Neural crest cell (in vitro differentiated cells): ENCODE results near the gene CPA3. TPM values are rescaled to one million over a fixed set of nuclear protein-coding genes. Genes with fewer than 3 reads are reported as not detected.

Experiments
- DNase-seq: peaks from one replicate; pipeline ENCODE4 v3.0.0; 2021; ENCODE audit warnings: low read depth, mixed read lengths, low spot score
- H3K27ac Mint-ChIP-seq: one replicate; pipeline ENCODE4 v1.8.0; 2021; ENCODE audit warnings: mild to moderate bottlenecking, mixed read lengths; ENCODE audit not compliant: unreplicated experiment
- H3K27me3 Mint-ChIP-seq: 2 replicates; pipeline ENCODE4 v1.8.0; 2021; ENCODE audit warnings: low read depth, mild to moderate bottlenecking, mixed read lengths
- H3K36me3 Mint-ChIP-seq: 2 replicates; pipeline ENCODE4 v1.8.0; 2021; ENCODE audit warnings: low read depth, mild to moderate bottlenecking, mixed read lengths
- H3K4me1 Mint-ChIP-seq: 2 replicates; pipeline ENCODE4 v1.8.0; 2021; ENCODE audit warnings: mixed read lengths
- H3K4me3 Mint-ChIP-seq: one replicate; pipeline ENCODE4 v1.8.0; 2021; ENCODE audit warnings: mild to moderate bottlenecking, mixed read lengths
- H3K9me3 Mint-ChIP-seq: 2 replicates; pipeline ENCODE4 v1.8.0; 2021; ENCODE audit warnings: mixed read lengths
- CTCF ChIP-seq: fragments of 200-600 bp; sonication (generic); conservative IDR thresholded peaks from 2 replicates; pipeline ENCODE4 v1.5.0; 2021; ENCODE audit warnings: antibody characterized with exemption, mild to moderate bottlenecking
- total RNA-seq: library from RNA; stranded (reverse); gene quantifications from 2 replicates; pipeline ENCODE4 v1.2.1, GENCODE V29; 2021

Gene CPA3
- total RNA-seq, 1 donor from 2014 or later = not detected

GRCh38 chr3:148924562-148924961 is 59.5 kb downstream of the CPA3 start:
- no peak overlapping the region for H3K27ac Mint-ChIP-seq
- no peaks in the 10 kb centered on the region for H3K4me1 Mint-ChIP-seq
- peaks cover 2% of the 10 kb centered on the region for H3K9me3 Mint-ChIP-seq
- H3K27me3 Mint-ChIP-seq = no peaks in the 10 kb centered on the region
- no peak overlapping the region for H3K4me3 Mint-ChIP-seq
- TF ChIP-seq CTCF = no peak
- no peaks in the 10 kb centered on the region for H3K36me3 Mint-ChIP-seq
- no peak for DNase-seq

GRCh38 chr3:148925845-148926244 is 60.7 kb downstream of the CPA3 start:
- DNase-seq = no peak
- Mint-ChIP-seq H3K27ac (no peak overlapping the region), H3K4me3 (no peak overlapping the region), H3K36me3 (no peaks in the 10 kb centered on the region), H3K9me3 (no peaks in the 10 kb centered on the region), H3K4me1 (peaks cover 4% of the 10 kb centered on the region), H3K27me3 (no peaks in the 10 kb centered on the region)
- no peak for TF ChIP-seq CTCF

GRCh38 chr3:148930752-148931151 is 65.7 kb downstream of the CPA3 start:
- Mint-ChIP-seq H3K4me1 (peaks cover 4% of the 10 kb centered on the region), H3K27ac (no peak overlapping the region), H3K27me3 (no peaks in the 10 kb centered on the region), H3K4me3 (no peak overlapping the region), H3K36me3 (no peaks in the 10 kb centered on the region), H3K9me3 (no peaks in the 10 kb centered on the region)
- TF ChIP-seq CTCF = no peak
- DNase-seq = no peak

- no peak for DNase-seq
- H3K4me1 Mint-ChIP-seq = peaks cover 4% of the 10 kb centered on the region
- no peak overlapping the region for H3K27ac Mint-ChIP-seq
- TF ChIP-seq CTCF = no peak
- H3K9me3 Mint-ChIP-seq = no peaks in the 10 kb centered on the region
- H3K36me3 Mint-ChIP-seq = no peaks in the 10 kb centered on the region
- no peaks in the 10 kb centered on the region for H3K27me3 Mint-ChIP-seq
- no peak overlapping the region for H3K4me3 Mint-ChIP-seq
These were observed 66.5 kb downstream of the CPA3 start for GRCh38 chr3:148931574-148931973.

- no peaks in the 10 kb centered on the region for H3K36me3 Mint-ChIP-seq
- no peak for TF ChIP-seq CTCF
- no peaks in the 10 kb centered on the region for H3K27me3 Mint-ChIP-seq
- H3K27ac Mint-ChIP-seq = no peak overlapping the region
- DNase-seq = no peak
- no peaks in the 10 kb centered on the region for H3K9me3 Mint-ChIP-seq
- no peak overlapping the region for H3K4me3 Mint-ChIP-seq
- H3K4me1 Mint-ChIP-seq = peaks cover 7% of the 10 kb centered on the region
These were observed 67.9 kb downstream of the CPA3 start for GRCh38 chr3:148932972-148933371.
